Endothelial cell of umbilical vein (primary cell): ENCODE results near the gene C10orf71.

Experiments used
- EZH2 ChIP-seq: IDR thresholded peaks from 2 replicates; pipeline ENCODE4 v1.6.1; 2012; ENCODE audit warnings: borderline replicate concordance, low read depth, mild to moderate bottlenecking, moderate library complexity, low read length, inconsistent platforms; ENCODE audit not compliant: severe bottlenecking
- MAX ChIP-seq: IDR thresholded peaks from 2 replicates; pipeline ENCODE4 v1.6.1; 2011; ENCODE audit not compliant: insufficient read depth, insufficient read length
- TF ChIP-seq, protein P1 (sequence below), 2 donors: IDR thresholded peaks; 1 replicate in 1 of 2; 2 replicates in 1 of 2; pipeline ENCODE4 v1.5.1; 2011; ENCODE audit warnings: low read length in 2 of 2, mild to moderate bottlenecking in 2 of 2, moderate library complexity in 2 of 2, control low read depth in 1 of 2, inconsistent platforms in 1 of 2, low read depth in 1 of 2; ENCODE audit not compliant: insufficient read depth in 1 of 2; ENCODE audit errors: extremely low read depth in 1 of 2

- TF ChIP-seq MAX (no peak), EZH2 (no peak)
- TF ChIP-seq, protein P1, sequence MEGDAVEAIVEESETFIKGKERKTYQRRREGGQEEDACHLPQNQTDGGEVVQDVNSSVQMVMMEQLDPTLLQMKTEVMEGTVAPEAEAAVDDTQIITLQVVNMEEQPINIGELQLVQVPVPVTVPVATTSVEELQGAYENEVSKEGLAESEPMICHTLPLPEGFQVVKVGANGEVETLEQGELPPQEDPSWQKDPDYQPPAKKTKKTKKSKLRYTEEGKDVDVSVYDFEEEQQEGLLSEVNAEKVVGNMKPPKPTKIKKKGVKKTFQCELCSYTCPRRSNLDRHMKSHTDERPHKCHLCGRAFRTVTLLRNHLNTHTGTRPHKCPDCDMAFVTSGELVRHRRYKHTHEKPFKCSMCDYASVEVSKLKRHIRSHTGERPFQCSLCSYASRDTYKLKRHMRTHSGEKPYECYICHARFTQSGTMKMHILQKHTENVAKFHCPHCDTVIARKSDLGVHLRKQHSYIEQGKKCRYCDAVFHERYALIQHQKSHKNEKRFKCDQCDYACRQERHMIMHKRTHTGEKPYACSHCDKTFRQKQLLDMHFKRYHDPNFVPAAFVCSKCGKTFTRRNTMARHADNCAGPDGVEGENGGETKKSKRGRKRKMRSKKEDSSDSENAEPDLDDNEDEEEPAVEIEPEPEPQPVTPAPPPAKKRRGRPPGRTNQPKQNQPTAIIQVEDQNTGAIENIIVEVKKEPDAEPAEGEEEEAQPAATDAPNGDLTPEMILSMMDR (IDR thresholded peaks at IDR 0.05; ENCODE audit: extremely low read depth in 1 of 2, insufficient read depth in 1 of 2, low read depth in 1 of 2, low read length in 2 of 2), result no peak
These were observed 3.7 kb upstream of the C10orf71 start for GRCh38 chr10:49295297-49295696.
